Type B pancreatic cell (in vitro differentiated cells): ENCODE data around the gene ELK3. TPM values are rescaled to one million over a fixed set of nuclear protein-coding genes. Genes with fewer than 3 reads are reported as not detected.

Source experiments
- DNase-seq: peaks from one replicate; pipeline ENCODE4 v3.0.0; 2021; ENCODE audit warnings: mixed read lengths; ENCODE audit not compliant: unreplicated experiment; ENCODE audit errors: extremely low spot score
- H3K27ac Mint-ChIP-seq: 2 replicates; pipeline ENCODE4 v1.8.0; 2021; ENCODE audit warnings: mild to moderate bottlenecking, mixed read lengths
- H3K27me3 Mint-ChIP-seq: 2 replicates; pipeline ENCODE4 v1.8.0; 2021; ENCODE audit warnings: mixed read lengths
- H3K36me3 Mint-ChIP-seq: 2 replicates; pipeline ENCODE4 v1.8.0; 2021; ENCODE audit warnings: mixed read lengths
- H3K4me1 Mint-ChIP-seq: one replicate; pipeline ENCODE4 v1.8.0; 2021; ENCODE audit warnings: mixed read lengths; ENCODE audit not compliant: unreplicated experiment
- H3K4me3 Mint-ChIP-seq: 2 replicates; pipeline ENCODE4 v1.8.0; 2021; ENCODE audit warnings: mild to moderate bottlenecking, mixed read lengths
- H3K9me3 Mint-ChIP-seq: 2 replicates; pipeline ENCODE4 v1.8.0; 2021; ENCODE audit warnings: mixed read lengths
- CTCF ChIP-seq: fragments of 200-600 bp; sonication (generic); conservative IDR thresholded peaks from 2 replicates; pipeline ENCODE4 v1.5.0; 2021; ENCODE audit warnings: antibody characterized with exemption, mild to moderate bottlenecking
- total RNA-seq: library from RNA; stranded (reverse); gene quantifications from 2 replicates; pipeline ENCODE4 v1.2.1, GENCODE V29; 2021; ENCODE audit warnings: low replicate concordance

The ELK3 gene
- total RNA-seq, 1 donor from 2014 or later = 17.6 TPM

- no peaks in the 10 kb centered on the region for H3K9me3 Mint-ChIP-seq
- H3K36me3 Mint-ChIP-seq = peaks cover 24% of the 10 kb centered on the region
- DNase-seq = no peak
- peaks cover 8% of the 10 kb centered on the region for H3K4me1 Mint-ChIP-seq
- H3K27ac Mint-ChIP-seq = no peak overlapping the region
- no peak overlapping the region for H3K4me3 Mint-ChIP-seq
- H3K27me3 Mint-ChIP-seq = no peaks in the 10 kb centered on the region
- TF ChIP-seq CTCF = no peak
Measured at GRCh38 chr12:96257550-96258103, 63.5 kb downstream of the ELK3 start.

- no peak for DNase-seq
Measured at GRCh38 chr12:96258104-96258961, 64.2 kb downstream of the ELK3 start.

DNA sequence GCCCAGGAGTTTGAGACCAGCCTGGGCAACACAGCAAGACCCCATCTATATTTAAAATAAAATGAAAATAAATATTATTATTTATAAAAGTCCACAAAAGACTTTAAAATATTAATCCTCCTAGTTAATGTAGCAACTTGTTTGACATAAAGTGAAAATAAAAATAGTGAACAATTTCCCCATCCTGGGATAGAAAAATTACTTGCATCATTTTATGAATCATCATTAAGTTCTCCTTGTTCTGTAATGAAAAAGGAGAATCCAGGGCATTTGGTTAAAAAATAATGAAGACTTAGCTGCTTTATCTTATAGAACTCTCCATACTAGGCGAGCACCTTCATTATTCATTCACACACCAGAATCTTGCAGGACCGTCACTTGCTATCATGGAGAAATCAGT is 66.1 kb downstream of the ELK3 start:
- no peak for TF ChIP-seq CTCF
- H3K4me1 Mint-ChIP-seq = no peaks in the 10 kb centered on the region
- no peak for DNase-seq
- H3K27me3 Mint-ChIP-seq = no peaks in the 10 kb centered on the region
- H3K27ac Mint-ChIP-seq = no peak overlapping the region
- no peaks in the 10 kb centered on the region for H3K9me3 Mint-ChIP-seq
- peaks cover 38% of the 10 kb centered on the region for H3K36me3 Mint-ChIP-seq
- no peak overlapping the region for H3K4me3 Mint-ChIP-seq

More at GRCh38 chr12:96258104-96258961, 64.2 kb downstream of the ELK3 start:
- no peak for TF ChIP-seq CTCF
- Mint-ChIP-seq H3K36me3 (peaks cover 28% of the 10 kb centered on the region), H3K27ac (no peak overlapping the region), H3K27me3 (no peaks in the 10 kb centered on the region), H3K4me1 (peaks cover 8% of the 10 kb centered on the region), H3K4me3 (no peak overlapping the region), H3K9me3 (no peaks in the 10 kb centered on the region)

GRCh38 chr12:96260644-96261043 is 66.5 kb downstream of the ELK3 start:
- Mint-ChIP-seq H3K36me3 (peaks cover 38% of the 10 kb centered on the region), H3K27ac (no peak overlapping the region), H3K27me3 (no peaks in the 10 kb centered on the region), H3K4me1 (no peaks in the 10 kb centered on the region), H3K4me3 (no peak overlapping the region), H3K9me3 (no peaks in the 10 kb centered on the region)
- no peak for TF ChIP-seq CTCF
- DNase-seq = no peak

DNA sequence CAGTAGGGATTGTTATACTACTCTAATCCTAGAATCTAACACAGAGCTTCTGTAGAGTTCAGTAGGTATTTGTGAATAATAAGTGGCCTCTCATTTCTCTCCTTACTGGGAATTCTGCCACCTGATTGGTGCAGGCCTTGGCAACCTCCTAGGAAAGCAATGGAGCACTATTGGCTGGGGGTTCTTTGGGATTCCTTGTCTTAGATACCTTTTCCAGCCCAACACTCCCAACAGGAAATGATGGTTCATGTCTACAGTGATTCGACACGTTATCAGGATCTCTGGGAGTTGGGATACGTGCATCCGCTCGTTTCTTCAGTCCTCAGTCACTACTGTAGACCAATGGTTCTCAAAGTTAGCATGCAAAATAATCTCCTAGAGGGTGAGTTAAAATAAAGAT is 67.4 kb downstream of the ELK3 start:
- H3K4me1 Mint-ChIP-seq = no peaks in the 10 kb centered on the region
- no peak overlapping the region for H3K4me3 Mint-ChIP-seq
- no peaks in the 10 kb centered on the region for H3K27me3 Mint-ChIP-seq
- H3K9me3 Mint-ChIP-seq = no peaks in the 10 kb centered on the region
- TF ChIP-seq CTCF = no peak
- no peak overlapping the region for H3K27ac Mint-ChIP-seq
- peaks cover 41% of the 10 kb centered on the region for H3K36me3 Mint-ChIP-seq
- DNase-seq = no peak
